Measurements from ENCODE around the gene MMAA. TPM values are rescaled to one million over a fixed set of nuclear protein-coding genes. Genes with fewer than 3 reads are reported as not detected.
"Not testable (repeated sequence)": the region's sequence is repeated elsewhere in the genome, so short reads cannot be mapped to it uniquely, and the experiment has no call there.

The MMAA gene
- total RNA-seq, 1 donor from 2014 or later = 3.7 TPM

GRCh38 chr4:145635117-145635516 lies 15.9 kb downstream of the MMAA start:
- Histone ChIP-seq H3K9ac (ENCODE audit: low read depth in 1 of 3, low read length in 3 of 3) (no peak overlapping the region), H3K36me3 (ENCODE audit: control insufficient read depth in 3 of 3, insufficient read depth in 3 of 3, low read length in 3 of 3) (peaks cover 0 to 6% (median 3%) of the 10 kb centered on the region in 3 donors), H3K4me3 (ENCODE audit: low read length in 3 of 3) (no peak overlapping the region), H3K27me3 (ENCODE audit: control insufficient read depth in 3 of 3, insufficient read depth in 3 of 3, low read length in 3 of 3) (no peaks in the 10 kb centered on the region), H3K27ac (ENCODE audit: low read depth, low read length) (no peak overlapping the region), H3K9me3 (ENCODE audit: control insufficient read depth in 3 of 3, low read length in 3 of 3) (no peaks in the 10 kb centered on the region), H3K4me1 (ENCODE audit: control insufficient read depth in 3 of 3, insufficient read depth in 3 of 3, low read length in 3 of 3) (peaks cover 0 to 7% (median 7%) of the 10 kb centered on the region in 3 donors)

GRCh38 chr4:145635630-145636029 lies 16.4 kb downstream of the MMAA start:
- Histone ChIP-seq H3K27ac (ENCODE audit: low read depth, low read length) (no peak overlapping the region), H3K4me1 (ENCODE audit: control insufficient read depth in 3 of 3, insufficient read depth in 3 of 3, low read length in 3 of 3) (peaks cover 0 to 7% (median 7%) of the 10 kb centered on the region in 3 donors), H3K36me3 (ENCODE audit: control insufficient read depth in 3 of 3, insufficient read depth in 3 of 3, low read length in 3 of 3) (peaks cover 0 to 6% (median 3%) of the 10 kb centered on the region in 3 donors), H3K4me3 (ENCODE audit: low read length in 3 of 3) (no peak overlapping the region), H3K27me3 (ENCODE audit: control insufficient read depth in 3 of 3, insufficient read depth in 3 of 3, low read length in 3 of 3) (no peaks in the 10 kb centered on the region), H3K9ac (ENCODE audit: low read depth in 1 of 3, low read length in 3 of 3) (no peak overlapping the region), H3K9me3 (ENCODE audit: control insufficient read depth in 3 of 3, low read length in 3 of 3) (no peaks in the 10 kb centered on the region)

GRCh38 chr4:145639186-145639698 lies 20.1 kb downstream of the MMAA start:
- Histone ChIP-seq H3K4me3 (ENCODE audit: low read length in 3 of 3) (no peak overlapping the region), H3K9ac (ENCODE audit: low read depth in 1 of 3, low read length in 3 of 3) (no peak overlapping the region), H3K4me1 (ENCODE audit: control insufficient read depth in 3 of 3, insufficient read depth in 3 of 3, low read length in 3 of 3) (peaks cover 0 to 7% (median 7%) of the 10 kb centered on the region in 3 donors), H3K27me3 (ENCODE audit: control insufficient read depth in 3 of 3, insufficient read depth in 3 of 3, low read length in 3 of 3) (no peaks in the 10 kb centered on the region), H3K36me3 (ENCODE audit: control insufficient read depth in 3 of 3, insufficient read depth in 3 of 3, low read length in 3 of 3) (peaks cover 0 to 6% (median 3%) of the 10 kb centered on the region in 3 donors), H3K9me3 (ENCODE audit: control insufficient read depth in 3 of 3, low read length in 3 of 3) (no peaks in the 10 kb centered on the region), H3K27ac (ENCODE audit: low read depth, low read length) (no peak overlapping the region)

GRCh38 chr4:145640236-145640635 lies 21.1 kb downstream of the MMAA start:
- H3K27me3 ChIP-seq (ENCODE audit: control insufficient read depth in 3 of 3, insufficient read depth in 3 of 3, low read length in 3 of 3); H3K9me3 ChIP-seq (ENCODE audit: control insufficient read depth in 3 of 3, low read length in 3 of 3); H3K4me3 ChIP-seq (ENCODE audit: low read length in 3 of 3); H3K27ac ChIP-seq (ENCODE audit: low read depth, low read length); H3K36me3 ChIP-seq (ENCODE audit: control insufficient read depth in 3 of 3, insufficient read depth in 3 of 3, low read length in 3 of 3); H3K4me1 ChIP-seq (ENCODE audit: control insufficient read depth in 3 of 3, insufficient read depth in 3 of 3, low read length in 3 of 3); H3K9ac ChIP-seq (ENCODE audit: low read depth in 1 of 3, low read length in 3 of 3): not testable (repeated sequence)

DNA sequence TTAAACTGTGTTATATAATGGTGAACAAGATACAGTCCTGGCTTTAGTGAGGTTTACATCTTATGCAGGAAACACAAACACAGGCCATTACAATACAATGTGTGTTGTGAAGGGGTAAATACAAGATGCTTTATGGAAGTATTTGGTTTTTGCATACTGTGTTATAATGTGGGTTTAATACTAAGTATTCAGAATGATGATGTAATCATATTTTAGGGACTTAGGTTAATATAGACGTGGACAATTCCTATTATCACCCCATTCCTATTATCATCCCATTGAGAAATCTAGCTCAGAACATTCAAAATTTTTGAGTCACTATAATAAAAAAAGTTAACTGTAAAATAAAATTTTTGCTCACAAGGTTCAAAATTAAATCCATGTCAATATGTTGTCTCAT lies 24.1 kb downstream of the MMAA start:
- no peaks in the 10 kb centered on the region for H3K27me3 ChIP-seq (ENCODE audit: control insufficient read depth in 3 of 3, insufficient read depth in 3 of 3, low read length in 3 of 3)
- peaks cover 3 to 18% (median 8%) of the 10 kb centered on the region in 3 donors for H3K36me3 ChIP-seq (ENCODE audit: control insufficient read depth in 3 of 3, insufficient read depth in 3 of 3, low read length in 3 of 3)
- H3K4me3 ChIP-seq (ENCODE audit: low read length in 3 of 3) = no peak overlapping the region
- no peaks in the 10 kb centered on the region for H3K9me3 ChIP-seq (ENCODE audit: control insufficient read depth in 3 of 3, low read length in 3 of 3)
- H3K9ac ChIP-seq (ENCODE audit: low read depth in 1 of 3, low read length in 3 of 3) = no peak overlapping the region
- no peaks in the 10 kb centered on the region for H3K4me1 ChIP-seq (ENCODE audit: control insufficient read depth in 3 of 3, insufficient read depth in 3 of 3, low read length in 3 of 3)
- H3K27ac ChIP-seq (ENCODE audit: low read depth, low read length) = no peak overlapping the region

GRCh38 chr4:145644699-145645098 lies 25.5 kb downstream of the MMAA start:
- Histone ChIP-seq H3K4me1 (ENCODE audit: control insufficient read depth in 3 of 3, insufficient read depth in 3 of 3, low read length in 3 of 3) (no peaks in the 10 kb centered on the region), H3K36me3 (ENCODE audit: control insufficient read depth in 3 of 3, insufficient read depth in 3 of 3, low read length in 3 of 3) (peaks cover 0 to 18% (median 5%) of the 10 kb centered on the region in 3 donors), H3K27me3 (ENCODE audit: control insufficient read depth in 3 of 3, insufficient read depth in 3 of 3, low read length in 3 of 3) (no peaks in the 10 kb centered on the region), H3K9ac (ENCODE audit: low read depth in 1 of 3, low read length in 3 of 3) (no peak overlapping the region), H3K4me3 (ENCODE audit: low read length in 3 of 3) (no peak overlapping the region), H3K27ac (ENCODE audit: low read depth, low read length) (no peak overlapping the region), H3K9me3 (ENCODE audit: control insufficient read depth in 3 of 3, low read length in 3 of 3) (no peaks in the 10 kb centered on the region)

DNA sequence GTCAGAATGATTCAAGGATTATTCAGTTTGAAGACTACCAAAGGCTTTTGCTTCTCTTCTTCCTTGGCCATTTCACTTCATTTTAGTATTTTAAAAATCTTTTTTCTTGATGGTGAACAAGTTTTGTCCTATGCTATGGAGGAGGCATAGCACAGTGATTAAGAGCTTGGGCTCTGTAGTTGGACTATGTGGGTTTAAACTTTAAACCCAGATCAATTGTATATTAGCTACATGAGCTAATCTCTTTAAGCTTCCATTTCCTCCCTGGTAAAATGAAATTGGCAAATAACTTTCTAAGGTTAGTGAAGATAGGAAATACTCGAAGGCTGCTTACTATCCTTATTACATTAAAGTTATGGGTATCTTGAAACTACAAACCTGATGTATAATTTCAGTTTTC lies 37.0 kb downstream of the MMAA start:
- Histone ChIP-seq H3K27ac (ENCODE audit: low read depth, low read length) (no peak overlapping the region), H3K9me3 (ENCODE audit: control insufficient read depth in 3 of 3, low read length in 3 of 3) (no peaks in the 10 kb centered on the region), H3K4me1 (ENCODE audit: control insufficient read depth in 3 of 3, insufficient read depth in 3 of 3, low read length in 3 of 3) (no peaks in the 10 kb centered on the region), H3K27me3 (ENCODE audit: control insufficient read depth in 3 of 3, insufficient read depth in 3 of 3, low read length in 3 of 3) (no peaks in the 10 kb centered on the region), H3K36me3 (ENCODE audit: control insufficient read depth in 3 of 3, insufficient read depth in 3 of 3, low read length in 3 of 3) (peaks cover 2 to 34% (median 19%) of the 10 kb centered on the region in 3 donors), H3K4me3 (ENCODE audit: low read length in 3 of 3) (no peak overlapping the region), H3K9ac (ENCODE audit: low read depth in 1 of 3, low read length in 3 of 3) (no peak overlapping the region)

- H3K27me3 ChIP-seq (ENCODE audit: control insufficient read depth in 3 of 3, insufficient read depth in 3 of 3, low read length in 3 of 3) = no peaks in the 10 kb centered on the region
Measured at GRCh38 chr4:145660064-145660463, 40.9 kb downstream of the MMAA start.

DNA sequence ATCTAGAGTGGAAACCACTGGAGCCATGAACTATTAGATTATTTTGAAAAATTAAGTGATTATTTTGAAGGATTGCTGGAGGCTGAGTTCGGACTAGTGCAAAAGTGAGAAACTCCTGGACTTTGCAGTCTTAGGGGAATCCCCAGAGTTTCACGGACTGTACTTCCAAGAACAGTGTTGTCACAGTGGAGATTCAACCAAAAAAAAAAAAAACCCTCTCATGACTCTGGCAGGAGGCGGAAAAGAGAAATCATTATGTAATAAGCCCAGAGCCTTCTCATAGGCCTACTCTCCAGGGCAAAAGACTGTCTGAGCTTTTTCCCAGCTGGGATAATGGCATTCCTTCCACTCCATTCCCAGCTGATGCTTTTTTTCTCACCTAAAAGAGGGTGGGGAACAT lies 44.0 kb downstream of the MMAA start:
- Histone ChIP-seq H3K36me3 (ENCODE audit: control insufficient read depth in 3 of 3, insufficient read depth in 3 of 3, low read length in 3 of 3) (peaks cover 0 to 3% (median 0%) of the 10 kb centered on the region in 3 donors), H3K27me3 (ENCODE audit: control insufficient read depth in 3 of 3, insufficient read depth in 3 of 3, low read length in 3 of 3) (no peaks in the 10 kb centered on the region), H3K9me3 (ENCODE audit: control insufficient read depth in 3 of 3, low read length in 3 of 3) (no peaks in the 10 kb centered on the region), H3K4me1 (ENCODE audit: control insufficient read depth in 3 of 3, insufficient read depth in 3 of 3, low read length in 3 of 3) (no peaks in the 10 kb centered on the region), H3K4me3 (ENCODE audit: low read length in 3 of 3) (no peak overlapping the region), H3K27ac (ENCODE audit: low read depth, low read length) (no peak overlapping the region), H3K9ac (ENCODE audit: low read depth in 1 of 3, low read length in 3 of 3) (no peak overlapping the region)

More at GRCh38 chr4:145660064-145660463, 40.9 kb downstream of the MMAA start:
- peaks cover under 1 to 16% (median 8%) of the 10 kb centered on the region in 3 donors for H3K36me3 ChIP-seq (ENCODE audit: control insufficient read depth in 3 of 3, insufficient read depth in 3 of 3, low read length in 3 of 3)
- H3K27ac ChIP-seq (ENCODE audit: low read depth, low read length) = no peak overlapping the region
- no peak overlapping the region for H3K4me3 ChIP-seq (ENCODE audit: low read length in 3 of 3)
- H3K4me1 ChIP-seq (ENCODE audit: control insufficient read depth in 3 of 3, insufficient read depth in 3 of 3, low read length in 3 of 3) = no peaks in the 10 kb centered on the region
- H3K9ac ChIP-seq (ENCODE audit: low read depth in 1 of 3, low read length in 3 of 3) = no peak overlapping the region
- no peaks in the 10 kb centered on the region for H3K9me3 ChIP-seq (ENCODE audit: control insufficient read depth in 3 of 3, low read length in 3 of 3)

GRCh38 chr4:145665773-145666172 lies 46.6 kb downstream of the MMAA start:
- no peaks in the 10 kb centered on the region for H3K36me3 ChIP-seq (ENCODE audit: control insufficient read depth in 3 of 3, insufficient read depth in 3 of 3, low read length in 3 of 3)
- no peaks in the 10 kb centered on the region for H3K27me3 ChIP-seq (ENCODE audit: control insufficient read depth in 3 of 3, insufficient read depth in 3 of 3, low read length in 3 of 3)
- no peaks in the 10 kb centered on the region for H3K4me1 ChIP-seq (ENCODE audit: control insufficient read depth in 3 of 3, insufficient read depth in 3 of 3, low read length in 3 of 3)
- no peak overlapping the region for H3K27ac ChIP-seq (ENCODE audit: low read depth, low read length)
- no peak overlapping the region for H3K9ac ChIP-seq (ENCODE audit: low read depth in 1 of 3, low read length in 3 of 3)
- no peaks in the 10 kb centered on the region for H3K9me3 ChIP-seq (ENCODE audit: control insufficient read depth in 3 of 3, low read length in 3 of 3)
- H3K4me3 ChIP-seq (ENCODE audit: low read length in 3 of 3) = no peak overlapping the region

All from skeletal muscle tissue (tissue), 4 donors.